SK-N-SH treated with all-trans-retinoic acid at 6 μM for 48 hours (cell line): Measurements from ENCODE around the gene GTF2F2.

Source experiments
- BACH2 ChIP-seq: fragments of 250-450 bp; sonication (Bioruptor Pico); IDR thresholded peaks from 2 replicates; pipeline ENCODE4 v1.9.0; 2021; ENCODE audit warnings: mild to moderate bottlenecking, borderline replicate concordance
- PATZ1 ChIP-seq: fragments of 250-450 bp; sonication (Bioruptor Pico); IDR thresholded peaks from 2 replicates; pipeline ENCODE4 v1.8.0; 2020; ENCODE audit warnings: mild to moderate bottlenecking, moderate library complexity, borderline replicate concordance
- RARB ChIP-seq: fragments of 250-450 bp; sonication (Bioruptor Pico); IDR thresholded peaks from 2 replicates; pipeline ENCODE4 v1.8.0; 2021; ENCODE audit warnings: mild to moderate bottlenecking, moderate library complexity

GRCh38 chr13:45100573-45101262, 19.6 kb upstream of the GTF2F2 start:
- no peak for TF ChIP-seq PATZ1 (CRISPR knock-in tag)
- TF ChIP-seq RARB (CRISPR knock-in tag) = no peak
- TF ChIP-seq BACH2 (CRISPR knock-in tag) = no peak
